RPMI7951 (cell line): Measurements from ENCODE around the gene PSME1. TPM values are rescaled to one million over a fixed set of nuclear protein-coding genes. Genes with fewer than 3 reads are reported as not detected.
A peak's percentile ranks its signal among the peaks of the same experiment; 100 is the strongest.

ENCODE experiments used
- DNase-seq: peaks from one replicate; pipeline ENCODE4 v3.0.0-alpha.2; 2012; ENCODE audit warnings: low read depth
- total RNA-seq: library from RNA; depleted of rRNA; stranded (reverse); fragments of >200 nt; shearing (Covaris generic); gene quantifications from 2 replicates; pipeline ENCODE4 v1.2.3, GENCODE V29; 2014; rRNA removed

The PSME1 gene
- 294 and 310 TPM in 2 replicates for total RNA-seq

GRCh38 chr14:24135834-24136683 lies at the start of gene PSME1:
Gene PSME1 (plus strand): TSS chr14:24136194. CDS start chr14:24136263, 69 bp downstream.
- DNase-seq: peak; percentile 84

- no peak for DNase-seq
These were observed 49.0 kb upstream of the PSME1 start for GRCh38 chr14:24087004-24087403.

GRCh38 chr14:24088095-24088494 lies 47.9 kb upstream of the PSME1 start:
- no peak for DNase-seq

GRCh38 chr14:24089890-24090289 lies 46.1 kb upstream of the PSME1 start:
- no peak for DNase-seq

- no peak for DNase-seq
These were observed 43.9 kb upstream of the PSME1 start for GRCh38 chr14:24092110-24092504.

- DNase-seq: no peak
These were observed 43.3 kb upstream of the PSME1 start for GRCh38 chr14:24092505-24093206.

- no peak for DNase-seq
These were observed 42.6 kb upstream of the PSME1 start for GRCh38 chr14:24093207-24093900.

GRCh38 chr14:24093901-24094840 lies 41.8 kb upstream of the PSME1 start, which contains the start of gene PCK2:
Gene PCK2 (plus strand): TSS chr14:24094311. CDS start chr14:24094406, 95 bp downstream.
- peak; percentile 91 for DNase-seq

- DNase-seq: no peak
These were observed 41.1 kb upstream of the PSME1 start for GRCh38 chr14:24094841-24095270.

GRCh38 chr14:24095271-24096068 lies 40.5 kb upstream of the PSME1 start:
- DNase-seq: peak; percentile 81

GRCh38 chr14:24096545-24097181 lies 39.3 kb upstream of the PSME1 start:
- DNase-seq: no peak

GRCh38 chr14:24098229-24098926 lies 37.6 kb upstream of the PSME1 start:
- no peak for DNase-seq

- no peak for DNase-seq
These were observed 36.8 kb upstream of the PSME1 start for GRCh38 chr14:24098927-24099813.

- no peak for DNase-seq
These were observed 35.6 kb upstream of the PSME1 start for GRCh38 chr14:24100197-24100981.

- no peak for DNase-seq
These were observed 35.0 kb upstream of the PSME1 start for GRCh38 chr14:24100982-24101494.

GRCh38 chr14:24102357-24103048 lies 33.5 kb upstream of the PSME1 start:
- DNase-seq: no peak
